HG03521 (cell line): ENCODE results near the gene CEBPZ.

ENCODE experiments used
- ATAC-seq: cut with Tn5 transposase; IDR thresholded peaks from one replicate; pipeline ENCODE4 v1.9.1; 2021; ENCODE audit warnings: mild to moderate bottlenecking, moderate library complexity; ENCODE audit not compliant: unreplicated experiment

CEBPZ gene

DNA sequence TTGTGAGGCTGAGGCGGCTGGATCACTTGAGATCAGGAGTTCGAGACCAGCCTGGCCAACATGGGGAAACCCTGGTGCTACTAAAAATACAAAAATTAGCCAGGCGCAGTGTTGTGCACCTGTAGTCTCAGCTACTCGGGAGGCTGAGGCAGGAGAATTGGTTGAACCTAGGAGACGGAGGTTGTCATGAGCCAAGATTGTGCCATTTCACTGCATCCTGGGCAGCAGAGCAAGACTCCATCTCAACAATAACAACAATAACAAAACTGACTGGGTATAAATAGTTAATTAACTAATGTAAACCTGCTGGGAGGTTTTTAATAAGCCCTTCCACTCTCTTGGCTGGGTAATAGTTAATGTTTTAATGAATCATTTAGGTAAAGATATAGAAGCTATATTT, 50.8 kb downstream of the CEBPZ start:
- no peak for ATAC-seq

DNA sequence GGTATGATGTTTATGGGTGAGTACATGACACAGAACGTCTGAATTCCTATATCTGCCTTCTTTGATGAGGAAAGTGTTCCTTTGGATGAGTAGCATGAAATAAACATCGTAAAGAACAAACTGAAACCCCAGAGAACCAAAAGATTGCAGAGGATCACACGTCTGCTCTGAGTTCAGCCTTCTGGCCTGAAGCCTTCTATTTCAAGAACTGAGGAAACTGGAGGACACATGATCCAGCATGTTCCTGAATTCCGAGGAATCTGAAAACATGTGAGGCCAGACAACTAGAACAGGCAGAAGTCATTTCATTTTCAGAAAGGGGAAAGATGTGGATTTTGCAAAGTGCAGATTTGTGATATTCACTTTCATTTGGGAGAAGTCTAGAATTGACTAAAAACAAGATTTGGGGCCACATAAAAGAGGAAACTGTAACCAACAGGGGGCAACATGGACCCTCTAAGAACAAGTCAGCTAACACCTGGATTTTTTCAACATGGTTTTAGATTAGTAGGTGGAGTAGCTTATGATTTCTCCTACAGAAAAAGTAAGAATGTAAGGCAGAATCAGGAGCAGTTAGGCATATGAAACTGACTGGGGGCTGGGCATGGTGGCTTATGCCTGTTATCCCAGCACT, 51.3 kb downstream of the CEBPZ start:
- ATAC-seq: no peak

DNA sequence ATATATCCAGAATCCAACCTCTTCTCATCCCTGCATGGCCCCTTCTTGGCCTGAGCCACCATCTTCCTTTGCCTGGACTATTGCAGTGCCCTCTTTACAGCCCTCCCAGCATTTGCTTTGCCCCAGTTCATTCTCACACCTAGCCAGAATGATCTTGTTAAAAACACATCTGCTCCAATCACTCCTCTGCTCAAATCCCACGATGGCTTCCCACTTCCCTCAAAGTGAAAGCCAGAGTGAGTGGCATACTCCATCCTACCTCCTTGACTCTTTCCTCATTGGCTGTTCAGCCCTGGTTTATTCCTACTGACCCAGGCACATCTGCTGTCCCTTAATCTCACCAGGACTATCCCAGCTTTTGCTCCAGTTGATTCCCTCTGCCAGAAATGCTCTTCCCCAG, 57.7 kb downstream of the CEBPZ start:
- ATAC-seq: no peak

DNA sequence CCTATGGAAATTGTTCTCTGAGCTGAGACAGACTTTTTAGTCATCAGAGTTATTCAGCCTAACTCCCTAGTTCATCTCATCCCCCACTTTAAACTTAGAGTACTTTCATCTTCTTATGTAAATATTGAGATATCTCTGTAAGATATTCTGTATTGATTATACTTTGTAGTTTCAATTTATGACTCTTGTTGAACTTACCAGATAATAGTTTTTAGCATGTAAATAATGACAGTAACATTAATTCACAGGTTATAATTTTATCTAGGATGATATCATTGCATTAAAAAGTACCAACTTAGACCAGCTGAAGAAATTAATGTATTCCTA, 59.8 kb downstream of the CEBPZ start:
- no peak for ATAC-seq

- ATAC-seq: no peak
Observed at GRCh38 chr2:37168217-37168981, 63.0 kb downstream of the CEBPZ start.

- no peak for ATAC-seq
Observed at GRCh38 chr2:37167636-37168180, 63.7 kb downstream of the CEBPZ start.

GRCh38 chr2:37164757-37165156, 66.6 kb downstream of the CEBPZ start:
- ATAC-seq: no peak

GRCh38 chr2:37156857-37157714, 74.3 kb downstream of the CEBPZ start, which contains the start of gene EIF2AK2:
TSS of gene EIF2AK2 (minus strand) at chr2:37156980. CDS start at chr2:37147806, 9,174 bp downstream.
- ATAC-seq: peak; percentile 80

GRCh38 chr2:37156071-37156856, 75.1 kb downstream of the CEBPZ start:
- ATAC-seq: peak; percentile 19

- no peak for ATAC-seq
Observed at GRCh38 chr2:37154785-37155184, 76.6 kb downstream of the CEBPZ start.

- ATAC-seq: no peak
Observed at GRCh38 chr2:37153224-37153623, 78.2 kb downstream of the CEBPZ start.
